ENCODE data around the gene TBCK.

The TBCK gene

DNA sequence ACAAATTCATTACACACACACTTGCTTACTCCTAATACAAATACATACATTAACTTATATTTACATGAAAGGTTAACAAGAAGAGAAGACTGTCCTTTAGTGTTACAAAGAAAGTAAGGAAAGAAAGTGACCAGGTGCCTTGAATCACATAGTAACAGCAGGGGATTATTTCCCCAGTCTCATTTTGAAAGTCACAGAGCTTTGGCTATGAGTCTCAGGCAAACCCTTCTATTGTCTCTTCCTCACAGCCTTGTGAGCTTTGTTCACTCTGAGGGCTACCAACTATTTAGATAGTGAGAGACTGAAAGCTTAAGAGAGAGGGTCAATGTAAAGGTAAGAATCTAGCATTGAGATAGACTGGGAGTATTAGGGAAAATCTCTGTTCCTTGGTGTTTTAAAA lies 259.1 kb downstream of the TBCK start:
- TF ChIP-seq, protein P1, sequence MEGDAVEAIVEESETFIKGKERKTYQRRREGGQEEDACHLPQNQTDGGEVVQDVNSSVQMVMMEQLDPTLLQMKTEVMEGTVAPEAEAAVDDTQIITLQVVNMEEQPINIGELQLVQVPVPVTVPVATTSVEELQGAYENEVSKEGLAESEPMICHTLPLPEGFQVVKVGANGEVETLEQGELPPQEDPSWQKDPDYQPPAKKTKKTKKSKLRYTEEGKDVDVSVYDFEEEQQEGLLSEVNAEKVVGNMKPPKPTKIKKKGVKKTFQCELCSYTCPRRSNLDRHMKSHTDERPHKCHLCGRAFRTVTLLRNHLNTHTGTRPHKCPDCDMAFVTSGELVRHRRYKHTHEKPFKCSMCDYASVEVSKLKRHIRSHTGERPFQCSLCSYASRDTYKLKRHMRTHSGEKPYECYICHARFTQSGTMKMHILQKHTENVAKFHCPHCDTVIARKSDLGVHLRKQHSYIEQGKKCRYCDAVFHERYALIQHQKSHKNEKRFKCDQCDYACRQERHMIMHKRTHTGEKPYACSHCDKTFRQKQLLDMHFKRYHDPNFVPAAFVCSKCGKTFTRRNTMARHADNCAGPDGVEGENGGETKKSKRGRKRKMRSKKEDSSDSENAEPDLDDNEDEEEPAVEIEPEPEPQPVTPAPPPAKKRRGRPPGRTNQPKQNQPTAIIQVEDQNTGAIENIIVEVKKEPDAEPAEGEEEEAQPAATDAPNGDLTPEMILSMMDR (IDR thresholded peaks at IDR 0.05), result no peak

DNA sequence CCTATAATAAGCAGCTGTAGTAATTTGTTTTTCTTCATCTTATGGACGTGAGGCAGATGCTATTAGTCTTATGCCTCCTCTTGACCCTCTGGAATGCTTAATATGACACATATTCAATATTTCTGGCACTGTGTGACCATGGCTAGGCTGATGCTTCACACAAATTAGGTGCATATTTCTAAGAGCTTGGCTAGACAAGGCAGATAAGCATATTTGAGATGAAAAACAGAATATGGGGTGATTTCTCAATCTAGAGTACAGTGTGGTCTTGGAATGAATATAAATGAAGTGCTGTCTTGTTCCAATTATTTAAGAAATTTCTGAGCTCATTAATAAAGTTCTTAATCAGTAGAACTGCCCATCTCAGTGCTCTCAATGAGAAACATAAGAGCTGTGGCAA lies 264.5 kb downstream of the TBCK start:
- TF ChIP-seq, protein P1 (IDR thresholded peaks at IDR 0.05), result no peak

DNA sequence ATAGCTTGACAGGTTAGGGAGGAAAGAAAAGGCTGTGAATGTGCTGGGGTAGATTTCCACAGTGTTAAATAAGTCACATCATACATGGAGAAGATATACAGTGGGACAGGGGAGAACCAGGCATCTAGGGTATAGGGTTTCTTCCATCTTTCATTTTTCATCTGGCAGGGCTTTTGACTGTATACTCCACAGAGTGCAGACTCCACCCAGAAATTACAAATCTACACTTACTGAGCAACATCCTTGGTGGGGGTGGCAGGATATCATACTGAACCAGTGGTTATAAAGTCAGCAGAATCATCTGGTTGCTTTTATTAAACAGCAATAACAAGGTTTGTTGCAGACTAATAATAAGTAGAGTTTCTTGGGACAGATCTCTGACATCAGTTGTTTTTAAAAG lies 266.5 kb downstream of the TBCK start:
- TF ChIP-seq, protein P1 (IDR thresholded peaks at IDR 0.05), result no peak

DNA sequence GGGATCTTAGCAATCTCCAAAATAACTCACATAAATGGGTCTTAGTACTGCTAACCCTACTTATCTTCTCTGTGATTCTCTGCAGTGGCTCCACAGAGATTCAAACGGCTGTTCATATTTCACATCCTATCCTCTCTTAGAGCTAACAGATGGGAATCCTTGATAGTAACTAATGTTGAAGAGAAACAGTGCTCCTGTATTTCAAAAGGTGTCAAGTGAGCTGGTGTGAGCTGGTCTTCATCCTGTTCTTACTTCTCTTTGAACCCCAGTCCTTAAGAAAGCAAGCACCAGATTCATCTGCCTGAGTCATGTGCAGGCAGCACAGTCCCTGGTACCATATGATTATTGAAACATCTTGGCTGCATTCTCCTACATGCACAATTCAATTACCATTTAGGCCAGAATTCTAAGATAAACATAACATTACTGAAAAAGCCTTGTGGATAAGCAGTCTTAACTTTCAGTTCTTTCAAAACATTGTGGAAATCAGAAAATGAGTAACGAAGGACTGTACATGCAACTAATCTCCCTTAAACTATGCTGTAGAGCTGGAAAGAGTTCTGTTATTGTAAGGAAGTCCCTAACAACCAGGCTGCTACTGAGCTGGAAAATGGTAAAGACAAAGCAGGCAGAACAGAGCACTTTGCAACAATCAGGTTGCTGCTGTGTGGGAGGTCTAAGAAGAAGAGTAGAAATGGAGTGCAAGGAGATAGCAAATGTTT lies 267.6 kb downstream of the TBCK start:
- TF ChIP-seq, protein P1 (IDR thresholded peaks at IDR 0.05), result no peak

DNA sequence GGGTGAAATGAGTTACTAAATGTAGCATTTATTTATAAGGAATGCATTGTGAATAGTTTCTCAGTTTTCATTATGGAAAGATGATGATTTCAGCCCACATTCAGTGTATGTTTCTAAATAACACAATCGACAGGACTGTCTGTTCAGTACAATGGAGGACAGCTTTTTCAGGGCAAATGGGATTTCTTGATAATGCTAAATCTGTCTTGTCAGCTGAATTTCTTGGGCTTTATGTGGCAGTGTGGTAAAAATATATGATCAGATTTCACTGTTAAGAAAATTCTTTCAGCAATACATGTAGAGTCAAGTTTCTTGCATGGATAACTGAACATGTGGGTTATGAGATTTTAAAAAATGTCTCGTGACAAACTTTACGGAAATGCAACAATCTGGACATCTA lies 269.9 kb downstream of the TBCK start:
- TF ChIP-seq, protein P1 (IDR thresholded peaks at IDR 0.05), result no peak

DNA sequence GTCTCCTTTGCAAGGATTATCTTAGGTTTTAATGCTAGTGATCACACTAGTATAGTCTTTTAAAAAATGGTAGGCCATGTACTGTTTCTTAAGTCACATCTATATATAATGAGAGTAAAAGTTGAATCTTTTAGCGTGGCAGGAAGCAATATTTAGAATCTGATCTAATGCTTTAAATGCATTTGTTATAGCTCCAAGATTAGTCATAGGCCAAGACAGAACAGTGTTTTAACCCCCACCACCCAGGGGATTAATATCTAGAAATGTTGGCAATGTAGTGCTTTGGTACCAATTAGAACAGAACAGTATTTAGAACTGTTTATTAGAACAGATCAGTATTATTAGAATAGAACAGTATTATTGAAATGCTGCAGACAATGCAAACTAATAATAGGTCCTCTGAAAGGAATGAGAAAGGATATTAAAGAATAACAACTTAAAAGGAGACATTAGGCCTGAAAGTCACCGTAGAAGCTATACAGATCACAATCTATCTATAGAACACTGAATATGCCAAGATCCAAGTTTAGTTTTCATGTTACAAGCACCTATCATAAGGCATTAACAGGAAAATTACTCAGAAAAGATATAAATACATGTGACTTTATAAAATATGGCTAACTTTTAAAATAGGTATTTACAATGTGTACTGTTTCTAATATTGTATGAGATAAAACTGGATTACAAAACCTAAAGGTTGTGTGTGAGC lies 274.6 kb downstream of the TBCK start:
- TF ChIP-seq, protein P1 (IDR thresholded peaks at IDR 0.05), result no peak

DNA sequence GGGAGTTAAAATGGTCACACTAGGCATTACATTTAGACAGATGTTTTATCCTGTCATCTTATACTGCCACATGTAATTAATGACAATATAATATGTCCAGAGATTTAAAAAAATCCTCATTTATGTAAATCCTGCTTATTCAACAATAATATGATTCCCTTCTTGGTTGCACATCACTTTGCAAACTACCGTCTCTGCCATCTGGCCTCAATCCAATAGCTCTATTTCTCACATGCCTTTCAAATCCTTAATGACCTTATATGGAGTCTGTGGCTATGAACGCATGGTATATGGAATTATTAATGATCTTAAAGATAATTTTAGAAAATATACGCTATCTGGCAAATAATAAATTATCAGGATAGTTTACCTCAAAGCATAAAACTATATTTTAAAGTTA lies 276.2 kb downstream of the TBCK start:
- TF ChIP-seq, protein P1 (IDR thresholded peaks at IDR 0.05), result no peak
